Heart right ventricle (tissue), 16 donors: ENCODE measurements around the gene FHAD1. TPM values are rescaled to one million over a fixed set of nuclear protein-coding genes. Genes with fewer than 3 reads are reported as not detected.

ENCODE experiments used
- ATAC-seq, 8 donors: fragments of 200-7000 bp; cut with Tn5 transposase; one replicate each; pipeline ENCODE4 v1.9.1; 2020; ENCODE audit warnings: mild to moderate bottlenecking in 8 of 8, moderate library complexity in 8 of 8, moderate number of reproducible peaks in 1 of 8
- DNase-seq, 2 donors: peaks; one replicate each; pipeline ENCODE4 v3.0.0-alpha.2; 2020
- H3K27ac ChIP-seq, 10 donors: fragments of 200-600 bp; sonication (generic) in 2 of 10; one replicate each; pipeline versions ENCODE4 v1.5.0 to v1.8.0; 2020 to 2022; ENCODE audit warnings: mild to moderate bottlenecking in 3 of 10
- H3K27me3 ChIP-seq, 7 donors: fragments of 200-600 bp; one replicate each; pipeline ENCODE4 v1.8.0; 2021 to 2022; ENCODE audit warnings: mild to moderate bottlenecking in 2 of 7
- H3K36me3 ChIP-seq, 9 donors: fragments of 200-600 bp; sonication (generic) in 1 of 9; one replicate each; pipeline versions ENCODE4 v1.5.0 to v1.8.0; 2020 to 2022; ENCODE audit warnings: mild to moderate bottlenecking in 2 of 9
- H3K4me1 ChIP-seq, 9 donors: fragments of 200-600 bp; sonication (generic) in 1 of 9; one replicate each; pipeline versions ENCODE4 v1.5.0 to v1.8.0; 2020 to 2022; ENCODE audit warnings: mild to moderate bottlenecking in 4 of 9
- H3K4me3 ChIP-seq, 10 donors: fragments of 200-600 bp; sonication (generic) in 2 of 10; one replicate each; pipeline versions ENCODE4 v1.5.0 to v1.8.0; 2020 to 2022; ENCODE audit warnings: mild to moderate bottlenecking in 7 of 10, moderate library complexity in 2 of 10
- H3K9me3 ChIP-seq, 11 donors: fragments of 200-600 bp in 10 of 11; sonication (generic) in 2 of 11; one replicate each; pipeline versions ENCODE4 v1.5.0 to v1.8.0; 2013 to 2022; ENCODE audit warnings: mild to moderate bottlenecking in 2 of 11, control low read depth in 1 of 11, moderate library complexity in 1 of 11
- CTCF ChIP-seq, 9 donors: fragments of 200-600 bp; sonication (generic) in 2 of 9; IDR thresholded peaks; one replicate each; pipeline versions ENCODE4 v1.5.0 to v1.8.0; 2021 to 2022; ENCODE audit warnings: antibody characterized with exemption in 9 of 9, mild to moderate bottlenecking in 5 of 9, moderate library complexity in 1 of 9
- WGBS, 2 donors: extraction: QIAGEN DNeasy Blood & Tissue Kit; methylation state at CpG; one replicate each; pipeline ENCODE4 v1.1.7; 2013; ENCODE audit warnings: inconsistent platforms in 1 of 2; 5-methylcytosine and 5-hydroxymethylcytosine counted together
- intact Hi-C, 10 donors: fragments of 100-400 bp; cut with DNase I; formaldehyde crosslinking; loops; one replicate each; pipeline versions ENCODE4 v1.11.1 to v1.14.2; 2022
- polyA plus RNA-seq, 2 donors: library from polyadenylated mRNA; stranded (reverse); fragments of 200-250 nt; gene quantifications; one replicate each; pipeline ENCODE4 v1.2.3, GENCODE V29; 2013
- total RNA-seq, 10 donors: library from RNA; stranded (reverse); fragmentation: NEBNext Ultra II Directional in 3 of 10; extraction: Animal tissue kit (Norgen Biotek cat#: 25700) in 3 of 10; gene quantifications; one replicate each; pipeline versions ENCODE4 v1.2.1 to v1.2.4, GENCODE V29; 2021 to 2023
- donor health status: Arrhythmogenic right ventricular cardiomyopathy.
- donor health status: ischemic (EF 13 %, LVEDD 7.1; RV severe dilation, severe dysfunction).
- donor health status: healthy with polysubstance abuse.
- donor health status: DM: no; HTN: yes; CAD: no.
- donor health status: DM: no; HTN: no; CAD: no.
- donor health status: ischemic (EF 25% LVEDD 6.9; RV normal size, moderate dysfunction).
- donor health status: ischemic (EF 25% LVEDD 5.7; RV mildly dilated, moderate dysfunction).
- donor health status: healthy.
- donor health status: DM: yes; HTN: yes; CAD: no.
- donor health status: Ischemic cardiomyopathy.
- donor health status: ischemic (EF 35%, LVEDD 5.7; RV mildly dilated, moderate dysfunction).
- donor health status: nonischemic (EF 11% LVEDD 7.7; RV severe dilation, severe dysfunction).
- donor health status: DM: yes; HTN: yes; CAD: no.
- donor health status: PGD.
- donor health status: ischemic (EF 29% LVEDD 5.4; RV normal size, mild dysfunction).
- donor health status: nonischemic (EF 23%, LVEDD 6.1; RV moderate dilation, normal function).

The FHAD1 gene
- total and polyA plus RNA-seq, 12 donors = 0.06 to 1.0 (median 0.12) TPM; not detected in 5

- peaks cover 0 to 32% (median 24%) of the 10 kb centered on the region in 7 donors for H3K27me3 ChIP-seq
- WGBS, 2 donors = 91 to 92% methylated on average over 5 of the region's 5 CpGs
- ATAC-seq (no peak), DNase-seq (no peak)
- H3K4me1 ChIP-seq = peaks cover 0 to 40% (median 9%) of the 10 kb centered on the region in 9 donors
- TF ChIP-seq CTCF (IDR thresholded peaks at IDR 0.05) = no peak
- H3K27ac ChIP-seq = no peak overlapping the region
- H3K4me3 ChIP-seq = no peak overlapping the region
- intact Hi-C loops = no loop called here
- no peaks in the 10 kb centered on the region for H3K9me3 ChIP-seq
- no peaks in the 10 kb centered on the region for H3K36me3 ChIP-seq
These were observed 2.2 kb upstream of the FHAD1 start for GRCh38 chr1:15244813-15245212.

- DNase-seq (no peak), ATAC-seq (peak in 4 of 8 donors; percentile 37 to 75 (median 52))
- no peaks in the 10 kb centered on the region for H3K9me3 ChIP-seq
- intact Hi-C loops = no loop called here
- H3K27ac ChIP-seq = peak overlapping the region in 1 of 10 donors; percentile 47
- peaks cover 0 to 37% (median 32%) of the 10 kb centered on the region in 7 donors for H3K27me3 ChIP-seq
- no peak overlapping the region for H3K4me3 ChIP-seq
- no peak for TF ChIP-seq CTCF (IDR thresholded peaks at IDR 0.05)
- peaks cover 0 to 40% (median 9%) of the 10 kb centered on the region in 9 donors for H3K4me1 ChIP-seq
- H3K36me3 ChIP-seq = no peaks in the 10 kb centered on the region
- 54 to 73% methylated on average over 11 of the region's 11 CpGs for WGBS, 2 donors
These were observed 1.2 kb upstream of the FHAD1 start for GRCh38 chr1:15245593-15246360.

GRCh38 chr1:15248216-15248615 is 1.2 kb downstream of the FHAD1 start:
- WGBS, 2 donors = 84 to 87% methylated on average over 4 of the region's 4 CpGs
- DNase-seq = no peak

GRCh38 chr1:15249081-15249480 is 2.1 kb downstream of the FHAD1 start:
- TF ChIP-seq CTCF (IDR thresholded peaks at IDR 0.05) = no peak
- Histone ChIP-seq H3K4me3 (no peak overlapping the region), H3K36me3 (no peaks in the 10 kb centered on the region), H3K4me1 (peaks cover 0 to 52% (median 9%) of the 10 kb centered on the region in 9 donors), H3K9me3 (no peaks in the 10 kb centered on the region), H3K27me3 (peaks cover 0 to 46% (median 32%) of the 10 kb centered on the region in 7 donors), H3K27ac (no peak overlapping the region)
- ATAC-seq = no peak
- WGBS, 2 donors = 49 to 63% methylated on average over 5 of the region's 5 CpGs
- intact Hi-C loops = no loop called here
- DNase-seq = no peak

More at GRCh38 chr1:15248216-15248615, 1.2 kb downstream of the FHAD1 start:
- Histone ChIP-seq H3K4me1 (peaks cover 0 to 46% (median 9%) of the 10 kb centered on the region in 9 donors), H3K9me3 (no peaks in the 10 kb centered on the region), H3K4me3 (no peak overlapping the region), H3K27ac (no peak overlapping the region), H3K27me3 (peaks cover 0 to 46% (median 32%) of the 10 kb centered on the region in 7 donors), H3K36me3 (no peaks in the 10 kb centered on the region)
- TF ChIP-seq CTCF (IDR thresholded peaks at IDR 0.05) = no peak
- no peak for ATAC-seq
- intact Hi-C loops = no loop called here
